Stimulated activated CD8-positive, alpha-beta memory T cell treated with anti-CD3 and anti-CD28 coated beads, Interleukin-12 subunit alpha, Interleukin-12 subunit beta, amount 100 ng/mL, for 4 hours (primary cell): Measurements from ENCODE around the gene PDE4B.

ENCODE experiments used
- DNase-seq: peaks from one replicate; pipeline ENCODE4 v3.0.0-alpha.2; 2020; ENCODE audit warnings: low read depth

The PDE4B gene

GRCh38 chr1:66286307-66286706 is 493.6 kb downstream of the PDE4B start:
- no peak for DNase-seq

GRCh38 chr1:66288048-66288447 is 495.4 kb downstream of the PDE4B start:
- no peak for DNase-seq

DNA sequence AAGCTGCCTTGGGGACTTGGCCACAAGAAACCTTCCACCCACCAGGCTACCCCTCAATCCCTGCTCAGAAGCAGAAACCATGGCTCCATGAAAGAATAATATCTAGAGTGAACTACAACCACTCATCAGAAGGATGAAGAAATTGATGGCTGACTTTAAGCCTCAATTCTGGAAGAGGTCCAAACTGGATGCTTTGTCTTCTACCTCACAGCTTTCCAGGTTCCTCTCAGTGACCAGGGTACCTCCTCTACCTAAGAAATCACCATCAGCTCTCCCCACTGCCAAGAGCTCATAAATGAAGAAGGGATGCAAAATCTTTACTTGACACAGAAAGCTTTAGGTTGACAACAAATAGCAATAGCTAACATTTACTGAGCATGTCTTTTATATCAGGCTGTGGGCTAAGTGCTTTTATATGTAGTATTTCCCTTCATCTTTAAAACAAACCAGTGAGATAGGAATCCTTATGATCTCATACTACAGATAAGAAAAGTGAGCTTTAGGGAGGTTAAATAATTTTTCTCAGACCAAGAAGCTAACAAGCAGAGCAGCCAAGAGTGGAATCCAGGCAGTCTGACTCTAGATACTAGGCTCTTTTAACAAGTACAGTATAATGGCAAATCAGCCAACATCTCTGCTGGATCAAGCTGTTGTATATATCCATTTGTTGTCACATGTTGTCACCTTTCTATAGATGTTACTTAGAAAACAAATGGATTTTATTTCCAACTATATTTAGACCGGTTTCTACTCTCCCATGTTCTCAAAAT is 498.3 kb downstream of the PDE4B start:
- DNase-seq: no peak

GRCh38 chr1:66291531-66291864 is 498.8 kb downstream of the PDE4B start:
- DNase-seq: no peak

DNA sequence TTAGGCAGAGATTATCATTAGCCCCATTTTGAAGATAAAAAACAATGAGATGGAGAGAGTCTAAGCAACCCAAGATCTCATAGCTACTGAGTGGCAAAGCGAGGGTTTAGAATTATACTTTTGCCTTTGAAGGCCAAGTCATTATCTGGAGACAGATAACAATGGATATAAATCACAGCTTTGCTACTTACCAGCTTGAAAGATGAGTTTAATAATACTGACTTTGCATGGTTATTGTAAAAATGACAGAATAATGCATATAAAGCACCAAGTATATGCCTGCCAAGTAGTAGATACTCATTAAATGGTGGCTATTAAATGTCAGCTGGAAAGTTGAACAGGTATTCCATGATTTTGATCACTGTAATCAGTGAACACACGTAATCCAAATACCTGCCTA is 499.6 kb downstream of the PDE4B start:
- no peak for DNase-seq

GRCh38 chr1:66292944-66293343 is 500.2 kb downstream of the PDE4B start:
- DNase-seq: no peak

- DNase-seq: no peak
Observed at GRCh38 chr1:66294707-66295370, 502.1 kb downstream of the PDE4B start.

DNA sequence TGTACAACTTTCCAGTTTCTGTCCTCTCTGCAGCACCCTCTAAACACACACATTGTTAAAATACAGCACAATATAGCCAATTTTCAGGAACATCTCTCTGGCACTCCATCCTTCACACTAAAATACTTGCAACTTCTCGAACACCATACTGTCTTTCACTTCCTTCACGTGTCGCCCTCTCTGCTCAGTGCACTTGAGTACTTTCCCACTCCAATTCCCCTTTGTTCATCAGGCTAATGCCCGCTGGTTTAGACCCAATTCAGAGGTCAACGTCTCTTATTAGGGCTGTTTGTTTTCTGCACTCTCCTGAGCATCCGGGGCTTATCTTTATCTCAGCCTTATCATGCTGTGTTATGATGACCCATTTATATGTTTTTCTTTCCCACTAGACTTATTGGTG is 503.1 kb downstream of the PDE4B start:
- no peak for DNase-seq

GRCh38 chr1:66296370-66296769 is 503.7 kb downstream of the PDE4B start:
- no peak for DNase-seq

DNA sequence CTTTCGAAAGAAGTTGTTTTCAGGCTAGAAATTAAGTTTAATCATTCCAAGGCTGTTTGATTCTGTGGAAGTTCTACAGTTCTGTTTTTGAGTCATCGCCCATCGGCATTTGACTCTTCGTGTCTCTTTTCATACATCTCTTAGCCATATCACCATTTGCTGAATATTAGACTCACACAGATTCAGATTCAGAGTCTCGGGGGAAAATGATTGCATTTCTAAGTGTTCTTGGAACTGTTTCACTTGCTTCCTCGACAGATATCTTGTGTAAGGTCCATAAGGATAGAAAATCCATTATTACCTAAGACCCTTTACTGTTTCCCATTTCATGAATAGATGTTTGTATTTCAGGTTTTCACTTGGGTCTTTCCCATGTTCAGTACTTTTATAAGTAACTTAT is 504.3 kb downstream of the PDE4B start:
- DNase-seq: no peak

GRCh38 chr1:66298464-66298863 is 505.8 kb downstream of the PDE4B start:
- DNase-seq: no peak

- no peak for DNase-seq
Observed at GRCh38 chr1:66300280-66300971, 507.7 kb downstream of the PDE4B start.

GRCh38 chr1:66300972-66301451 is 508.3 kb downstream of the PDE4B start:
- no peak for DNase-seq

GRCh38 chr1:66302184-66302742 is 509.6 kb downstream of the PDE4B start:
- DNase-seq: no peak

DNA sequence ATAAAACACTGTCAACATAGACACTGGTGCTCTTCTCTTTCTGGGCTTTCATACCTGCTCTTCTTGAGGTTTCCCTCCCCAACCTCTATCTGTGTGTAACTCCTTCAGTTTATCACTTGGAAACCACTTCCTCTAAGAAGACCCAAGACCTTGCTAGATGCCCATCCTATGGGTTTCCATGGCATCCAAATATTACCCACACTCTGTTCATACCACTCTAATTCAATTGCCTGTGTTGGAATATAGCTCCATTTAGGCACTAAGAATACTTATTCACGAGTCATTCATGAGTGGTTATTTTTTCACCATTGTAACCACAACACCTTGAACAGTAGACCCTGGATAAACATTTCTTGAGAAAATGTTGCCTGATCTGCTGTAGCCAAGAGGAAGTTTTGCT is 510.1 kb downstream of the PDE4B start:
- no peak for DNase-seq

DNA sequence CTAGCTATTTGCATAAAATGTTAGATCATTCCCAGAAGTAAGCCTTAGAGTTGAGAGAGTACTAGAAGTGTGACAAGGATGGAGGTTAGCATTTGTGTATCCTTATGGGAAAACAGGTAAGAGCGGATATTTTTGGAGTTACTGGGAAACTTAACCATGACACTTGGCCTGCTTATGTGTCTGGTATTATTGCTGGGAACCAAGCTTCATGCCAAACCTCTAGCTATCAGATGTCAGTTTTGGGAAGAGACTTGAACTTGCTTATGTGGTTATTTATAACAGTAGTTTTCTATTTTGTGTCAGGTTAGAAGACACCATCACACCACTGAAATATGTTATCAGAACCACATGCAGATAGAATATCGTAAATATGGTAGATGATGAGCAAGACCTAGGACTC is 511.0 kb downstream of the PDE4B start:
- no peak for DNase-seq

GRCh38 chr1:66304128-66304527 is 511.4 kb downstream of the PDE4B start:
- no peak for DNase-seq

DNA sequence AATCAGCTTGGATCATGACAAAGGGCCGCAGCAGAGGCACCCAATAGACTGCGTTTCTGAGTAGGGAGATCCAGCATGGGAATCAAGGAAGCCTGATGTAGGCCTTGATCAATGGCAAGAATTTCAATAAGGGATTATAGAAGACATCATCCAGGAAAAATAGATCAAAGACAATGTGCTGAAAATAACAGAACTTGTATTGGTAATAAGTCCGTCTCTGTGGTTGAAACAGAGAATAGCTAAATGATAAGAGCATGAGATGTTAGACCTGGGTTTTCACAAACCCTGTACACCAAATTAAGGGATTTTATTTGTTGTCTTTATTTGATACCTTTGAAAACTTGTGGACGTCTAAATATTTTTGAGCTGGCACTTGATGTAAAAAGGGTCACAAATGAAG is 513.2 kb downstream of the PDE4B start:
- no peak for DNase-seq

GRCh38 chr1:66309006-66309741 is 516.5 kb downstream of the PDE4B start:
- DNase-seq: no peak

- no peak for DNase-seq
Observed at GRCh38 chr1:66311092-66311491, 518.4 kb downstream of the PDE4B start.

DNA sequence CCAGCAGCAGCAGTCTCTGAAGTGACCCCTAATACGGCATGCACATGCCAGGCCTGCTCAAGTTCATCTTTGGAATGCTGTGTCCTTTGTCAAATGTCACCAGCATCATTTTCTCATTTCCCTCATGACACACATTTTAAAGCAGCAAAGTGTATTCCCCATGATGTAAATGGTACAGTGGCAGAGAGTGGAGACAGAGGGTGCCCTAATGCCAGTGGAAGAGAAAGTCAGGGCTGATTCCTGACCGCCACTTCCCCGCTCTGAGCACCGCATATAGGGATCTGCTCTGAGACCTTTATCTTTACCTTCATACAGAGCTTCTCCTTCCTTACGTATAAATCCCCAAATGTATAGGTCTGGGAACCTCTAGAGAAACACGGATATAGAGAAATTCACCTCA is 518.9 kb downstream of the PDE4B start:
- DNase-seq: no peak
